K562 (cell line): ENCODE measurements around the gene GOLGA6L9. TPM values are rescaled to one million over a fixed set of nuclear protein-coding genes. Genes with fewer than 3 reads are reported as not detected.
A peak's percentile ranks its signal among the peaks of the same experiment; 100 is the strongest.
"Not testable (repeated sequence)": the region's sequence is repeated elsewhere in the genome, so short reads cannot be mapped to it uniquely, and the experiment has no call there.

Experiments
- ATAC-seq: fragments of 200-7000 bp; cut with Tn5 transposase; 3 replicates; pipeline ENCODE4 v1.9.1; 2020; ENCODE audit warnings: moderate library complexity
- BruUV-seq: library from RNA; stranded (reverse); fragments of 400-500 nt; replicated peaks from 2 replicates; lab custom pipeline; 2021; lab: Mats Ljungman, UMichigan
- CTCF ChIA-PET: fragments of 300-600 bp; formaldehyde crosslinking; extraction: SDS; loops from one replicate; lab custom pipeline; 2021; ENCODE audit warnings: low intra/inter-chr PET ratio; lab: Yijun Ruan, JAX
- POLR2A ChIA-PET: fragments of 300-600, 350-650 bp; sonication (Branson Sonifier 250); formaldehyde crosslinking; extraction: SDS; loops from one replicate; lab custom pipeline; 2021; ENCODE audit warnings: antibody characterized with exemption, inconsistent platforms; lab: Yijun Ruan, JAX
- DNase-seq, 4 experiments: peaks; one replicate each; pipeline versions ENCODE4 v3.0.0 to v3.0.0-alpha.2; 2011 to 2018; ENCODE audit warnings: low spot score in 3 of 4, mixed read lengths in 3 of 4; ENCODE audit errors: extremely low read depth in 1 of 4
- FAIRE-seq: peaks from 2 replicates; lab custom pipeline; 2011; peaks lifted over from hg19 to GRCh38; lab: Jason Lieb, UNC
- H2AFZ ChIP-seq: 2 replicates; pipeline ENCODE4 v1.6.0; 2011; ENCODE audit warnings: low read depth, low read length, control low read depth, inconsistent platforms
- H3K27ac ChIP-seq: fragments of 200-600 bp; 3 replicates; pipeline ENCODE4 v1.8.0; 2011; ENCODE audit warnings: low read depth, mild to moderate bottlenecking, control low read depth, inconsistent platforms, low read length, moderate library complexity, mixed read lengths; ENCODE audit errors: extremely low read depth
- H3K27me3 ChIP-seq, 2 experiments: fragments of 300-600 bp in 1 of 2; 2 replicates in 1 of 2; 3 replicates in 1 of 2; pipeline versions ENCODE4 v1.6.0 to v1.8.0; 2011; ENCODE audit warnings: inconsistent platforms in 2 of 2, low read length in 2 of 2, mild to moderate bottlenecking in 1 of 2, mixed read lengths in 1 of 2, moderate library complexity in 1 of 2; ENCODE audit not compliant: control insufficient read depth in 2 of 2, insufficient read depth in 2 of 2
- H3K36me3 ChIP-seq: fragments of 300-600 bp; 3 replicates; pipeline ENCODE4 v1.8.0; 2011; ENCODE audit warnings: mild to moderate bottlenecking, low read length, inconsistent platforms; ENCODE audit not compliant: control insufficient read depth, insufficient read depth
- H3K4me1 ChIP-seq, 2 experiments: fragments of 200-600 bp in 1 of 2; replicated peaks in 1 of 2; 2 replicates in 1 of 2; 3 replicates in 1 of 2; pipeline versions ENCODE4 v1.5.1 to v1.8.0; 2011; ENCODE audit warnings: inconsistent platforms in 2 of 2, low read length in 2 of 2, mild to moderate bottlenecking in 1 of 2, mixed read lengths in 1 of 2, moderate library complexity in 1 of 2; ENCODE audit not compliant: control insufficient read depth in 2 of 2, insufficient read depth in 2 of 2
- H3K4me2 ChIP-seq: 2 replicates; pipeline ENCODE4 v1.6.1; 2011; ENCODE audit warnings: low read length, control low read depth, inconsistent platforms, mixed read lengths; ENCODE audit not compliant: insufficient read depth
- H3K4me3 ChIP-seq: fragments of 200-600 bp; sonication (generic), shearing (Covaris generic); 2 replicates; pipeline ENCODE4 v1.5.1; 2016; ENCODE audit warnings: control low read depth, inconsistent platforms
- H3K79me2 ChIP-seq: fragments of 200-600 bp; 3 replicates; pipeline ENCODE4 v1.8.0; 2011; ENCODE audit warnings: low read length, inconsistent platforms; ENCODE audit not compliant: control insufficient read depth, insufficient read depth
- H3K9ac ChIP-seq, 2 experiments: 2 replicates each; pipeline versions ENCODE4 v1.6.0 to v1.6.1; 2011; ENCODE audit warnings: low read depth in 2 of 2, low read length in 2 of 2, control low read depth in 1 of 2, inconsistent platforms in 1 of 2, mild to moderate bottlenecking in 1 of 2, mixed read lengths in 1 of 2; ENCODE audit not compliant: insufficient read depth in 1 of 2
- H3K9me1 ChIP-seq: one replicate; pipeline ENCODE4 v1.6.0; 2011; ENCODE audit warnings: inconsistent platforms, mild to moderate bottlenecking, low read length, moderate library complexity; ENCODE audit not compliant: control insufficient read depth, insufficient read depth
- H3K9me3 ChIP-seq: replicated peaks from 2 replicates; pipeline ENCODE4 v1.5.1; 2011; ENCODE audit warnings: low read depth, low read length, inconsistent platforms; ENCODE audit not compliant: control insufficient read depth, insufficient read depth
- H4K20me1 ChIP-seq: replicated peaks from 2 replicates; pipeline ENCODE4 v1.6.1; 2011; ENCODE audit warnings: low read length, inconsistent platforms, mixed read lengths; ENCODE audit not compliant: control insufficient read depth, insufficient read depth
- WGBS: fragments of 100-300 bp; shearing (Covaris generic); methylation state at CpG from one replicate; pipeline ENCODE4 v1.1.6; 2016; ENCODE audit warnings: low coverage, mixed read lengths; ENCODE audit not compliant: insufficient coverage; ENCODE audit errors: missing lambda C conversion rate; 5-methylcytosine and 5-hydroxymethylcytosine counted together
- in situ Hi-C: fragments of 300-500 bp; cut with MboI; formaldehyde crosslinking; loops from 4 replicates; pipeline ENCODE4 v1.15.0; 2018; ENCODE audit warnings: inconsistent platforms, mixed read lengths
- intact Hi-C: fragments of 100-400 bp; cut with micrococcal nuclease; formaldehyde crosslinking; loops from 2 replicates; pipeline ENCODE4 v1.14.2; 2022
- polyA plus RNA-seq, 8 experiments: library from polyadenylated mRNA; depleted of rRNA in 4 of 8; stranded (reverse) in 5 of 8; unstranded in 3 of 8; fragments of >200 nt; fragmentation: Nextera tagmentation in 2 of 8; fragmentation: Illumina TruSeq in 1 of 8; extraction: Ambion mirVana in 2 of 8; extraction: Trizol in 1 of 8; gene quantifications; 2 replicates each; pipeline versions ENCODE4 v1.2.1 to v1.2.3, GENCODE V29; 2011 to 2014; ENCODE audit warnings: inconsistent platforms in 1 of 8, missing spikeins in 1 of 8
- total RNA-seq, 7 experiments: library from RNA; depleted of rRNA in 6 of 7; stranded (reverse); fragments of >200 nt in 6 of 7; fragmentation: Illumina TruSeq in 2 of 7; extraction: Trizol in 2 of 7; gene quantifications; 2 replicates each; pipeline versions ENCODE4 v1.2.1 to v1.2.3, GENCODE V29; 2011 to 2021; ENCODE audit warnings: low replicate concordance in 1 of 7
- TF ChIP-seq, protein P1 (sequence below), 2 experiments: fragments of 450-650 bp; conservative IDR thresholded peaks; 2 replicates each; pipeline ENCODE4 v1.6.1; 2017; ENCODE audit warnings: mild to moderate bottlenecking in 2 of 2, moderate library complexity in 2 of 2

Gene GOLGA6L9
- total and polyA plus RNA-seq, 9 of the 15 experiments (the other 6 are each of a cell fraction or from before 2014, with no cell fraction given), result 1.1 to 11.4 (median 5.8) TPM

GRCh38 chr15:82381330-82381955 is 48.2 kb upstream of the GOLGA6L9 start:
- WGBS, result 23% methylated on average over 8 of the region's 11 CpGs
- FAIRE-seq, H3K4me1 ChIP-seq: not testable (repeated sequence)

More at GRCh38 chr15:82381330-82381955, 48.2 kb upstream of the GOLGA6L9 start:
- H3K79me2 ChIP-seq, result peaks cover 22% of the 10 kb centered on the region; the same call in 2 of the 3 replicates
- H3K27ac ChIP-seq, H2AFZ ChIP-seq, ATAC-seq, H3K9ac ChIP-seq, DNase-seq, H3K4me2 ChIP-seq, H3K9me3 ChIP-seq, H3K36me3 ChIP-seq, BruUV-seq, H3K4me3 ChIP-seq, CTCF ChIA-PET, H3K27me3 ChIP-seq, H4K20me1 ChIP-seq, intact Hi-C loops, H3K9me1 ChIP-seq: not testable (repeated sequence)
- TF ChIP-seq, protein P1, sequence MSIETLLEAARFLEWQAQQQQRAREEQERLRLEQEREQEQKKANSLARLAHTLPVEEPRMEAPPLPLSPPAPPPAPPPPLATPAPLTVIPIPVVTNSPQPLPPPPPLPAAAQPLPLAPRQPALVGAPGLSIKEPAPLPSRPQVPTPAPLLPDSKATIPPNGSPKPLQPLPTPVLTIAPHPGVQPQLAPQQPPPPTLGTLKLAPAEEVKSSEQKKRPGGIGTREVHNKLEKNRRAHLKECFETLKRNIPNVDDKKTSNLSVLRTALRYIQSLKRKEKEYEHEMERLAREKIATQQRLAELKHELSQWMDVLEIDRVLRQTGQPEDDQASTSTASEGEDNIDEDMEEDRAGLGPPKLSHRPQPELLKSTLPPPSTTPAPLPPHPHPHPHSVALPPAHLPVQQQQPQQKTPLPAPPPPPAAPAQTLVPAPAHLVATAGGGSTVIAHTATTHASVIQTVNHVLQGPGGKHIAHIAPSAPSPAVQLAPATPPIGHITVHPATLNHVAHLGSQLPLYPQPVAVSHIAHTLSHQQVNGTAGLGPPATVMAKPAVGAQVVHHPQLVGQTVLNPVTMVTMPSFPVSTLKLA (conservative IDR thresholded peaks at IDR 0.05), result peak; percentile 54; a peak in 3 of 4 replicates
- in situ Hi-C loops, result loop anchor here (25.0 kb wide), 1 partner anchor 1956 kb away; no protein-coding TSS in a partner anchor
- POLR2A ChIA-PET, result interaction anchor here (0.6 kb wide), 1 partner anchor 159 kb away, joined by 4 read pairs; the partner anchor contains the start of gene RPS17
